K562 (cell line): ENCODE results near the gene STXBP4. TPM values are rescaled to one million over a fixed set of nuclear protein-coding genes. Genes with fewer than 3 reads are reported as not detected.

Source experiments
- ATAC-seq: fragments of 200-7000 bp; cut with Tn5 transposase; 3 replicates; pipeline ENCODE4 v1.9.1; 2020; ENCODE audit warnings: moderate library complexity
- BruUV-seq: library from RNA; stranded (reverse); fragments of 400-500 nt; replicated peaks from 2 replicates; lab custom pipeline; 2021; lab: Mats Ljungman, UMichigan
- CTCF ChIA-PET: fragments of 300-600 bp; formaldehyde crosslinking; extraction: SDS; loops from one replicate; lab custom pipeline; 2021; ENCODE audit warnings: low intra/inter-chr PET ratio; lab: Yijun Ruan, JAX
- POLR2A ChIA-PET: fragments of 300-600, 350-650 bp; sonication (Branson Sonifier 250); formaldehyde crosslinking; extraction: SDS; loops from one replicate; lab custom pipeline; 2021; ENCODE audit warnings: antibody characterized with exemption, inconsistent platforms; lab: Yijun Ruan, JAX
- DNase-seq, 4 experiments: peaks; one replicate each; pipeline versions ENCODE4 v3.0.0 to v3.0.0-alpha.2; 2011 to 2018; ENCODE audit warnings: low spot score in 3 of 4, mixed read lengths in 3 of 4; ENCODE audit errors: extremely low read depth in 1 of 4
- FAIRE-seq: peaks from 2 replicates; lab custom pipeline; 2011; peaks lifted over from hg19 to GRCh38; lab: Jason Lieb, UNC
- H2AFZ ChIP-seq: 2 replicates; pipeline ENCODE4 v1.6.0; 2011; ENCODE audit warnings: low read depth, low read length, control low read depth, inconsistent platforms
- H3K27ac ChIP-seq: fragments of 200-600 bp; 3 replicates; pipeline ENCODE4 v1.8.0; 2011; ENCODE audit warnings: low read depth, mild to moderate bottlenecking, control low read depth, inconsistent platforms, low read length, moderate library complexity, mixed read lengths; ENCODE audit errors: extremely low read depth
- H3K27me3 ChIP-seq, 2 experiments: fragments of 300-600 bp in 1 of 2; 2 replicates in 1 of 2; 3 replicates in 1 of 2; pipeline versions ENCODE4 v1.6.0 to v1.8.0; 2011; ENCODE audit warnings: inconsistent platforms in 2 of 2, low read length in 2 of 2, mild to moderate bottlenecking in 1 of 2, mixed read lengths in 1 of 2, moderate library complexity in 1 of 2; ENCODE audit not compliant: control insufficient read depth in 2 of 2, insufficient read depth in 2 of 2
- H3K36me3 ChIP-seq: fragments of 300-600 bp; 3 replicates; pipeline ENCODE4 v1.8.0; 2011; ENCODE audit warnings: mild to moderate bottlenecking, low read length, inconsistent platforms; ENCODE audit not compliant: control insufficient read depth, insufficient read depth
- H3K4me1 ChIP-seq, 2 experiments: fragments of 200-600 bp in 1 of 2; replicated peaks in 1 of 2; 2 replicates in 1 of 2; 3 replicates in 1 of 2; pipeline versions ENCODE4 v1.5.1 to v1.8.0; 2011; ENCODE audit warnings: inconsistent platforms in 2 of 2, low read length in 2 of 2, mild to moderate bottlenecking in 1 of 2, mixed read lengths in 1 of 2, moderate library complexity in 1 of 2; ENCODE audit not compliant: control insufficient read depth in 2 of 2, insufficient read depth in 2 of 2
- H3K4me2 ChIP-seq: 2 replicates; pipeline ENCODE4 v1.6.1; 2011; ENCODE audit warnings: low read length, control low read depth, inconsistent platforms, mixed read lengths; ENCODE audit not compliant: insufficient read depth
- H3K4me3 ChIP-seq: fragments of 200-600 bp; sonication (generic), shearing (Covaris generic); 2 replicates; pipeline ENCODE4 v1.5.1; 2016; ENCODE audit warnings: control low read depth, inconsistent platforms
- H3K79me2 ChIP-seq: fragments of 200-600 bp; 3 replicates; pipeline ENCODE4 v1.8.0; 2011; ENCODE audit warnings: low read length, inconsistent platforms; ENCODE audit not compliant: control insufficient read depth, insufficient read depth
- H3K9ac ChIP-seq, 2 experiments: 2 replicates each; pipeline versions ENCODE4 v1.6.0 to v1.6.1; 2011; ENCODE audit warnings: low read depth in 2 of 2, low read length in 2 of 2, control low read depth in 1 of 2, inconsistent platforms in 1 of 2, mild to moderate bottlenecking in 1 of 2, mixed read lengths in 1 of 2; ENCODE audit not compliant: insufficient read depth in 1 of 2
- H3K9me1 ChIP-seq: one replicate; pipeline ENCODE4 v1.6.0; 2011; ENCODE audit warnings: inconsistent platforms, mild to moderate bottlenecking, low read length, moderate library complexity; ENCODE audit not compliant: control insufficient read depth, insufficient read depth
- H3K9me3 ChIP-seq: replicated peaks from 2 replicates; pipeline ENCODE4 v1.5.1; 2011; ENCODE audit warnings: low read depth, low read length, inconsistent platforms; ENCODE audit not compliant: control insufficient read depth, insufficient read depth
- H4K20me1 ChIP-seq: replicated peaks from 2 replicates; pipeline ENCODE4 v1.6.1; 2011; ENCODE audit warnings: low read length, inconsistent platforms, mixed read lengths; ENCODE audit not compliant: control insufficient read depth, insufficient read depth
- DIDO1 ChIP-seq: fragments of 450-650 bp; IDR thresholded peaks from 2 replicates; pipeline ENCODE4 v1.6.1; 2016; ENCODE audit warnings: low read depth, missing biosample characterization, missing genetic modification characterization
- ETV1 ChIP-seq: fragments of 450-650 bp; conservative IDR thresholded peaks from 2 replicates; pipeline ENCODE4 v1.6.1; 2016; ENCODE audit warnings: missing genetic modification characterization, control low read depth, low read depth, missing compliant biosample characterization
- GABPB2 ChIP-seq: fragments of 250-450 bp; sonication (Bioruptor Pico); conservative IDR thresholded peaks from 2 replicates; pipeline ENCODE4 v1.5.1; 2021; ENCODE audit warnings: mild to moderate bottlenecking
- GTF2E2 ChIP-seq: fragments of 200-800 bp; sonication (Bioruptor generic); IDR thresholded peaks from 2 replicates; pipeline ENCODE4 v1.6.1; 2016; ENCODE audit warnings: missing genetic modification characterization, missing compliant biosample characterization
- GTF2F1 ChIP-seq: IDR thresholded peaks from 2 replicates; pipeline ENCODE4 v1.6.1; 2011; ENCODE audit warnings: low read depth, low read length, improper control_type of control experiment
- MEF2D ChIP-seq: conservative IDR thresholded peaks from 2 replicates; pipeline ENCODE4 v1.6.1; 2016; ENCODE audit warnings: low read depth, missing genetic modification characterization, missing compliant biosample characterization
- NRF1 ChIP-seq, 2 experiments: fragments of 450-650 bp; IDR thresholded peaks in 1 of 2; conservative IDR thresholded peaks in 1 of 2; 2 replicates each; pipeline ENCODE4 v1.6.1; 2014; ENCODE audit warnings: mild to moderate bottlenecking in 2 of 2
- PML ChIP-seq: IDR thresholded peaks from 2 replicates; pipeline ENCODE4 v1.6.1; 2012; ENCODE audit warnings: low read length, inconsistent platforms
- PTRF ChIP-seq: fragments of 450-650 bp; IDR thresholded peaks from 2 replicates; pipeline ENCODE4 v1.6.1; 2016; ENCODE audit warnings: mild to moderate bottlenecking, missing genetic modification characterization, missing compliant biosample characterization
- RBFOX2 ChIP-seq: fragments of 200-400 bp; formaldehyde crosslinking; IDR thresholded peaks from 2 replicates; pipeline ENCODE4 v1.6.1; 2017; ENCODE audit warnings: low read depth, mild to moderate bottlenecking, low read length, moderate library complexity
- RBM39 ChIP-seq: fragments of 200-400 bp; formaldehyde crosslinking; optimal IDR thresholded peaks from 2 replicates; pipeline ENCODE3; 2018; ENCODE audit warnings: low read depth, low read length
- SMAD1 ChIP-seq: fragments of 150-350 bp; IDR thresholded peaks from 2 replicates; pipeline ENCODE4 v1.6.1; 2014; ENCODE audit warnings: low read length, low read depth; ENCODE audit not compliant: partially characterized antibody
- in situ Hi-C: fragments of 300-500 bp; cut with MboI; formaldehyde crosslinking; loops from 4 replicates; pipeline ENCODE4 v1.15.0; 2018; ENCODE audit warnings: inconsistent platforms, mixed read lengths
- intact Hi-C: fragments of 100-400 bp; cut with micrococcal nuclease; formaldehyde crosslinking; loops from 2 replicates; pipeline ENCODE4 v1.14.2; 2022
- polyA plus RNA-seq, 8 experiments: library from polyadenylated mRNA; depleted of rRNA in 4 of 8; stranded (reverse) in 5 of 8; unstranded in 3 of 8; fragments of >200 nt; fragmentation: Nextera tagmentation in 2 of 8; fragmentation: Illumina TruSeq in 1 of 8; extraction: Ambion mirVana in 2 of 8; extraction: Trizol in 1 of 8; gene quantifications; 2 replicates each; pipeline versions ENCODE4 v1.2.1 to v1.2.3, GENCODE V29; 2011 to 2014; ENCODE audit warnings: inconsistent platforms in 1 of 8, missing spikeins in 1 of 8
- total RNA-seq, 7 experiments: library from RNA; depleted of rRNA in 6 of 7; stranded (reverse); fragments of >200 nt in 6 of 7; fragmentation: Illumina TruSeq in 2 of 7; extraction: Trizol in 2 of 7; gene quantifications; 2 replicates each; pipeline versions ENCODE4 v1.2.1 to v1.2.3, GENCODE V29; 2011 to 2021; ENCODE audit warnings: low replicate concordance in 1 of 7
- TF ChIP-seq, protein P1 (sequence below): fragments of 450-650 bp; conservative IDR thresholded peaks from 2 replicates; pipeline ENCODE4 v1.6.1; 2016; ENCODE audit warnings: missing genetic modification characterization, low read depth, mild to moderate bottlenecking, missing compliant biosample characterization, moderate library complexity
- TF ChIP-seq, protein P2 (sequence below), 2 experiments: fragments of 150-350 bp in 1 of 2; IDR thresholded peaks; 2 replicates each; pipeline ENCODE4 v1.6.1; 2012 to 2016; ENCODE audit warnings: low read depth in 2 of 2, low read length in 2 of 2, mild to moderate bottlenecking in 1 of 2, moderate library complexity in 1 of 2
- TF ChIP-seq, protein P3 (sequence below), 2 experiments: IDR thresholded peaks; 2 replicates each; pipeline ENCODE4 v1.6.1; 2011; ENCODE audit warnings: borderline replicate concordance in 1 of 2, control low read depth in 1 of 2, low read depth in 1 of 2, low read length in 1 of 2, mild to moderate bottlenecking in 1 of 2, mixed read lengths in 1 of 2, moderate library complexity in 1 of 2; ENCODE audit not compliant: insufficient read depth in 1 of 2, insufficient read length in 1 of 2, poor library complexity in 1 of 2, severe bottlenecking in 1 of 2; ENCODE audit errors: extremely low read depth in 1 of 2
- TF ChIP-seq, protein P4 (sequence below), 3 experiments: IDR thresholded peaks in 2 of 3; conservative IDR thresholded peaks in 1 of 3; 2 replicates each; pipeline ENCODE4 v1.5.1; 2011 to 2012; ENCODE audit warnings: low read length in 3 of 3, mild to moderate bottlenecking in 3 of 3, control low read depth in 2 of 3, improper control_type of control experiment in 1 of 3, inconsistent platforms in 1 of 3, low read depth in 1 of 3, mixed read lengths in 1 of 3, moderate library complexity in 1 of 3; ENCODE audit not compliant: insufficient read depth in 2 of 3

The STXBP4 gene
- total and polyA plus RNA-seq, 9 of the 15 experiments (the other 6 are each of a cell fraction or from before 2014, with no cell fraction given) = 11.6 to 23.2 (median 18.5) TPM

DNA sequence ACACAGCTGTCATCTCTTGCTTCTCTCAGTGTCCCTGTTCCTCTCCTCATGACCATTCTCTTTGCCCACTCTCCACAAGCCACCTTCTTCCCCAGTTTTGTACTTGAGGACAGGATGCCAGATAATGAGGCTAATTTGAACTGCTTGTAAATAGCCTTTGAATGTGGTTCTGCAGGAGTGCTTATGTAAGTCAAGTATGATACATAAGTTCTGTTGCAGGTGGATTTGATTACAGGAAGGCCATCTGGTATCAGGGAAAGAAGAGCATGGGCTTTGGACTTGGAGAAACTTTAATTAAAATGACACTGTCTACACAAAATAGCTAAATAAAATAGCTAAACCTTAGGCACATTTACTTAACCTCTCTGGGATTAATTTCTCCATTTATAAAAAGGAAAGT lies 176.0 kb downstream of the STXBP4 start:
- no peaks in the 10 kb centered on the region for H4K20me1 ChIP-seq
- in situ Hi-C loops (no loop called here), intact Hi-C loops (no loop called here)
- POLR2A ChIA-PET = interaction anchor here (0.5 to 0.9 kb wide), 2 partner anchors 11 to 20 kb away, joined by 3 to 5 read pairs; no protein-coding TSS in a partner anchor
- H3K4me3 ChIP-seq = no peak overlapping the region
- no peak for ATAC-seq
- no peak for FAIRE-seq
- no peak overlapping the region for H3K4me2 ChIP-seq
- no peaks in the 10 kb centered on the region for H3K27me3 ChIP-seq
- H2AFZ ChIP-seq = no peak overlapping the region
- H3K36me3 ChIP-seq = no peaks in the 10 kb centered on the region
- no peaks in the 10 kb centered on the region for H3K79me2 ChIP-seq
- CTCF ChIA-PET = no interaction called here
- H3K9me1 ChIP-seq = no peaks in the 10 kb centered on the region
- no peaks in the 10 kb centered on the region for H3K4me1 ChIP-seq
- H3K9ac ChIP-seq = no peak overlapping the region
- H3K9me3 ChIP-seq = no peaks in the 10 kb centered on the region
- no TSS peak for BruUV-seq
- H3K27ac ChIP-seq = no peak overlapping the region
- no peak for DNase-seq
- TF ChIP-seq ETV1 (tag) (no peak), PML (no peak), GTF2E2 (no peak), DIDO1 (tag) (no peak), GABPB2 (CRISPR knock-in tag) (no peak), RBM39 (no peak), SMAD1 (no peak), RBFOX2 (no peak), GTF2F1 (no peak), PTRF (tag) (no peak), MEF2D (tag) (no peak), NRF1 (conservative IDR thresholded peaks at IDR 0.05 in 1 of 2, IDR thresholded peaks at IDR 0.05 in 1 of 2) (no peak)
- TF ChIP-seq, protein P1, sequence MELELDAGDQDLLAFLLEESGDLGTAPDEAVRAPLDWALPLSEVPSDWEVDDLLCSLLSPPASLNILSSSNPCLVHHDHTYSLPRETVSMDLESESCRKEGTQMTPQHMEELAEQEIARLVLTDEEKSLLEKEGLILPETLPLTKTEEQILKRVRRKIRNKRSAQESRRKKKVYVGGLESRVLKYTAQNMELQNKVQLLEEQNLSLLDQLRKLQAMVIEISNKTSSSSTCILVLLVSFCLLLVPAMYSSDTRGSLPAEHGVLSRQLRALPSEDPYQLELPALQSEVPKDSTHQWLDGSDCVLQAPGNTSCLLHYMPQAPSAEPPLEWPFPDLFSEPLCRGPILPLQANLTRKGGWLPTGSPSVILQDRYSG = no peak
- TF ChIP-seq, protein P2, sequence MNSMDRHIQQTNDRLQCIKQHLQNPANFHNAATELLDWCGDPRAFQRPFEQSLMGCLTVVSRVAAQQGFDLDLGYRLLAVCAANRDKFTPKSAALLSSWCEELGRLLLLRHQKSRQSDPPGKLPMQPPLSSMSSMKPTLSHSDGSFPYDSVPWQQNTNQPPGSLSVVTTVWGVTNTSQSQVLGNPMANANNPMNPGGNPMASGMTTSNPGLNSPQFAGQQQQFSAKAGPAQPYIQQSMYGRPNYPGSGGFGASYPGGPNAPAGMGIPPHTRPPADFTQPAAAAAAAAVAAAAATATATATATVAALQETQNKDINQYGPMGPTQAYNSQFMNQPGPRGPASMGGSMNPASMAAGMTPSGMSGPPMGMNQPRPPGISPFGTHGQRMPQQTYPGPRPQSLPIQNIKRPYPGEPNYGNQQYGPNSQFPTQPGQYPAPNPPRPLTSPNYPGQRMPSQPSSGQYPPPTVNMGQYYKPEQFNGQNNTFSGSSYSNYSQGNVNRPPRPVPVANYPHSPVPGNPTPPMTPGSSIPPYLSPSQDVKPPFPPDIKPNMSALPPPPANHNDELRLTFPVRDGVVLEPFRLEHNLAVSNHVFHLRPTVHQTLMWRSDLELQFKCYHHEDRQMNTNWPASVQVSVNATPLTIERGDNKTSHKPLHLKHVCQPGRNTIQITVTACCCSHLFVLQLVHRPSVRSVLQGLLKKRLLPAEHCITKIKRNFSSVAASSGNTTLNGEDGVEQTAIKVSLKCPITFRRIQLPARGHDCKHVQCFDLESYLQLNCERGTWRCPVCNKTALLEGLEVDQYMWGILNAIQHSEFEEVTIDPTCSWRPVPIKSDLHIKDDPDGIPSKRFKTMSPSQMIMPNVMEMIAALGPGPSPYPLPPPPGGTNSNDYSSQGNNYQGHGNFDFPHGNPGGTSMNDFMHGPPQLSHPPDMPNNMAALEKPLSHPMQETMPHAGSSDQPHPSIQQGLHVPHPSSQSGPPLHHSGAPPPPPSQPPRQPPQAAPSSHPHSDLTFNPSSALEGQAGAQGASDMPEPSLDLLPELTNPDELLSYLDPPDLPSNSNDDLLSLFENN (IDR thresholded peaks at IDR 0.05; ENCODE audit: low read depth in 2 of 2, low read length in 2 of 2) = no peak
- TF ChIP-seq, protein P3, sequence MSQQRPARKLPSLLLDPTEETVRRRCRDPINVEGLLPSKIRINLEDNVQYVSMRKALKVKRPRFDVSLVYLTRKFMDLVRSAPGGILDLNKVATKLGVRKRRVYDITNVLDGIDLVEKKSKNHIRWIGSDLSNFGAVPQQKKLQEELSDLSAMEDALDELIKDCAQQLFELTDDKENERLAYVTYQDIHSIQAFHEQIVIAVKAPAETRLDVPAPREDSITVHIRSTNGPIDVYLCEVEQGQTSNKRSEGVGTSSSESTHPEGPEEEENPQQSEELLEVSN (IDR thresholded peaks at IDR 0.05; ENCODE audit: borderline replicate concordance in 1 of 2, extremely low read depth in 1 of 2, insufficient read depth in 1 of 2, insufficient read length in 1 of 2, low read depth in 1 of 2, low read length in 1 of 2, poor library complexity in 1 of 2, severe bottlenecking in 1 of 2) = no peak
- TF ChIP-seq, protein P4, sequence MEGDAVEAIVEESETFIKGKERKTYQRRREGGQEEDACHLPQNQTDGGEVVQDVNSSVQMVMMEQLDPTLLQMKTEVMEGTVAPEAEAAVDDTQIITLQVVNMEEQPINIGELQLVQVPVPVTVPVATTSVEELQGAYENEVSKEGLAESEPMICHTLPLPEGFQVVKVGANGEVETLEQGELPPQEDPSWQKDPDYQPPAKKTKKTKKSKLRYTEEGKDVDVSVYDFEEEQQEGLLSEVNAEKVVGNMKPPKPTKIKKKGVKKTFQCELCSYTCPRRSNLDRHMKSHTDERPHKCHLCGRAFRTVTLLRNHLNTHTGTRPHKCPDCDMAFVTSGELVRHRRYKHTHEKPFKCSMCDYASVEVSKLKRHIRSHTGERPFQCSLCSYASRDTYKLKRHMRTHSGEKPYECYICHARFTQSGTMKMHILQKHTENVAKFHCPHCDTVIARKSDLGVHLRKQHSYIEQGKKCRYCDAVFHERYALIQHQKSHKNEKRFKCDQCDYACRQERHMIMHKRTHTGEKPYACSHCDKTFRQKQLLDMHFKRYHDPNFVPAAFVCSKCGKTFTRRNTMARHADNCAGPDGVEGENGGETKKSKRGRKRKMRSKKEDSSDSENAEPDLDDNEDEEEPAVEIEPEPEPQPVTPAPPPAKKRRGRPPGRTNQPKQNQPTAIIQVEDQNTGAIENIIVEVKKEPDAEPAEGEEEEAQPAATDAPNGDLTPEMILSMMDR (IDR thresholded peaks at IDR 0.05 in 2 of 3, conservative IDR thresholded peaks at IDR 0.05 in 1 of 3; ENCODE audit: insufficient read depth in 2 of 3, low read depth in 1 of 3, low read length in 3 of 3) = no peak
